SK-N-SH (cell line): ENCODE measurements around the gene CTXND1.

Experiments used
- CHD2 ChIP-seq: fragments of 150-350 bp; IDR thresholded peaks from 2 replicates; pipeline ENCODE4 v1.6.1; 2018; ENCODE audit warnings: low read length; ENCODE audit not compliant: partially characterized antibody
- CTCF ChIP-seq: fragments of 200-600 bp; sonication (generic); IDR thresholded peaks from 2 replicates; pipeline ENCODE4 v1.6.1; 2017; ENCODE audit warnings: antibody characterized with exemption, mild to moderate bottlenecking, moderate library complexity
- EP300 ChIP-seq, 2 experiments: IDR thresholded peaks; 2 replicates each; pipeline versions ENCODE4 v1.4.0 to v1.6.1; 2012; ENCODE audit warnings: borderline replicate concordance in 1 of 2, low read depth in 1 of 2, low read length in 1 of 2
- EZH2phosphoT487 ChIP-seq: fragments of 200-600 bp; sonication (generic); IDR thresholded peaks from 2 replicates; pipeline ENCODE4 v1.6.1; 2017; ENCODE audit warnings: low read depth, mixed run types, mild to moderate bottlenecking, antibody characterized with exemption, moderate library complexity, borderline replicate concordance
- GABPA ChIP-seq: IDR thresholded peaks from 2 replicates; pipeline ENCODE4 v1.4.0; 2012; ENCODE audit warnings: low read depth, mild to moderate bottlenecking
- MAX ChIP-seq: IDR thresholded peaks from 2 replicates; pipeline ENCODE4 v1.4.0; 2012; ENCODE audit warnings: low read depth
- PBX3 ChIP-seq: IDR thresholded peaks from 2 replicates; pipeline ENCODE4; 2012
- POLR2AphosphoS5 ChIP-seq: IDR thresholded peaks from 2 replicates; pipeline ENCODE4 v1.6.1; 2012; ENCODE audit warnings: low read depth, low read length
- RAD21 ChIP-seq: IDR thresholded peaks from 2 replicates; pipeline ENCODE4 v1.6.1; 2012; ENCODE audit warnings: mild to moderate bottlenecking, low read length
- SIN3A ChIP-seq: IDR thresholded peaks from 2 replicates; pipeline ENCODE4 v1.6.1; 2012; ENCODE audit warnings: low read depth, mild to moderate bottlenecking, low read length, moderate library complexity, borderline replicate concordance
- TEAD4 ChIP-seq: IDR thresholded peaks from 2 replicates; pipeline ENCODE4 v1.4.0; 2012; ENCODE audit warnings: mild to moderate bottlenecking, borderline replicate concordance; ENCODE audit not compliant: insufficient read depth
- YY1 ChIP-seq: IDR thresholded peaks from 2 replicates; pipeline ENCODE4 v1.4.0; 2012; ENCODE audit warnings: low read depth, mild to moderate bottlenecking

GRCh38 chr15:80277147-80277546 is 25.1 kb upstream of the CTXND1 start:
- TF ChIP-seq EZH2phosphoT487 (no peak), GABPA (no peak), TEAD4 (no peak), CTCF (no peak), PBX3 (no peak), YY1 (no peak), CHD2 (no peak), EP300 (IDR thresholded peaks at IDR 0.05; ENCODE audit: borderline replicate concordance in 1 of 2, low read depth in 1 of 2, low read length in 1 of 2) (no peak), SIN3A (no peak), POLR2AphosphoS5 (no peak), MAX (no peak), RAD21 (no peak)
